Mesenchymal stem cell (in vitro differentiated cells and primary cell): ENCODE data around the gene ZNF248.
"Not testable (repeated sequence)": the region's sequence is repeated elsewhere in the genome, so short reads cannot be mapped to it uniquely, and the experiment has no call there.

Source experiments
- DNase-seq: peaks from one replicate; pipeline ENCODE4 v3.0.0-alpha.2; 2013
- H2AFZ ChIP-seq: one replicate; pipeline ENCODE4 v1.6.1; 2013; ENCODE audit warnings: low read depth, mild to moderate bottlenecking, control low read depth, inconsistent platforms, low read length, moderate library complexity
- H2AK5ac ChIP-seq: 2 replicates; pipeline ENCODE4 v1.6.1; 2013; ENCODE audit warnings: low read length, moderate library complexity, mild to moderate bottlenecking, inconsistent platforms; ENCODE audit not compliant: severe bottlenecking
- H2BK120ac ChIP-seq: one replicate; pipeline ENCODE4 v1.6.1; 2013; ENCODE audit warnings: low read depth, mild to moderate bottlenecking, inconsistent platforms, low read length, moderate library complexity
- H2BK12ac ChIP-seq, 2 experiments: one replicate each; pipeline ENCODE4 v1.6.1; 2013; ENCODE audit warnings: inconsistent platforms in 2 of 2, low read length in 2 of 2, mild to moderate bottlenecking in 2 of 2, moderate library complexity in 2 of 2, control low read depth in 1 of 2
- H2BK15ac ChIP-seq: one replicate; pipeline ENCODE4 v1.6.1; 2013; ENCODE audit warnings: mild to moderate bottlenecking, low read depth, inconsistent platforms; ENCODE audit not compliant: poor library complexity, severe bottlenecking
- H2BK5ac ChIP-seq: 2 replicates; pipeline ENCODE4 v1.6.1; 2013; ENCODE audit warnings: low read depth, mild to moderate bottlenecking, low read length, control low read depth, inconsistent platforms; ENCODE audit not compliant: poor library complexity, severe bottlenecking
- H3K14ac ChIP-seq, 2 experiments: one replicate each; pipeline ENCODE4 v1.6.1; 2013; ENCODE audit warnings: inconsistent platforms in 2 of 2, low read length in 2 of 2, control low read depth in 1 of 2, mild to moderate bottlenecking in 1 of 2, moderate library complexity in 1 of 2
- H3K18ac ChIP-seq, 2 experiments: one replicate each; pipeline ENCODE4 v1.6.1; 2013; ENCODE audit warnings: inconsistent platforms in 2 of 2, low read length in 2 of 2, control low read depth in 1 of 2, low read depth in 1 of 2, mild to moderate bottlenecking in 1 of 2
- H3K23ac ChIP-seq, 2 experiments: one replicate each; pipeline ENCODE4 v1.6.1; 2013; ENCODE audit warnings: inconsistent platforms in 2 of 2, low read length in 2 of 2, mild to moderate bottlenecking in 2 of 2, moderate library complexity in 2 of 2, control low read depth in 1 of 2
- H3K27ac ChIP-seq: 2 replicates; pipeline ENCODE4 v1.5.1; 2013; ENCODE audit warnings: mild to moderate bottlenecking, moderate library complexity, low read length, control low read depth, inconsistent platforms; ENCODE audit not compliant: poor library complexity, severe bottlenecking
- H3K27me3 ChIP-seq, 2 experiments: 2 replicates each; pipeline versions ENCODE4 v1.6.1 to v1.7.0; 2013; ENCODE audit warnings: low read length in 2 of 2, mild to moderate bottlenecking in 2 of 2, moderate library complexity in 2 of 2, control low read depth in 1 of 2, inconsistent platforms in 1 of 2; ENCODE audit not compliant: control insufficient read depth in 1 of 2, insufficient read depth in 1 of 2
- H3K36me3 ChIP-seq, 2 experiments: 2 replicates each; pipeline versions ENCODE4 v1.6.1 to v1.7.0; 2013; ENCODE audit warnings: low read length in 2 of 2, control low read depth in 1 of 2, inconsistent platforms in 1 of 2, low read depth in 1 of 2, mild to moderate bottlenecking in 1 of 2; ENCODE audit not compliant: insufficient read depth in 2 of 2, control insufficient read depth in 1 of 2
- H3K4ac ChIP-seq, 2 experiments: one replicate each; pipeline ENCODE4 v1.6.1; 2013; ENCODE audit warnings: inconsistent platforms in 2 of 2, low read length in 2 of 2, mild to moderate bottlenecking in 2 of 2, moderate library complexity in 2 of 2, control low read depth in 1 of 2, low read depth in 1 of 2
- H3K4me1 ChIP-seq: 2 replicates; pipeline ENCODE4 v1.6.1; 2013; ENCODE audit warnings: low read depth, low read length, control low read depth; ENCODE audit not compliant: control insufficient read depth, insufficient read depth
- H3K4me2 ChIP-seq: 2 replicates; pipeline ENCODE4 v1.6.1; 2013; ENCODE audit warnings: low read length, mild to moderate bottlenecking, inconsistent platforms; ENCODE audit not compliant: poor library complexity, severe bottlenecking
- H3K4me3 ChIP-seq, 2 experiments: 2 replicates each; pipeline versions ENCODE4 v1.5.1 to v1.7.0; 2013; ENCODE audit warnings: low read length in 2 of 2, mild to moderate bottlenecking in 2 of 2, control low read depth in 1 of 2, low read depth in 1 of 2; ENCODE audit not compliant: insufficient read depth in 1 of 2
- H3K79me1 ChIP-seq: replicated peaks from 2 replicates; pipeline ENCODE4 v1.6.1; 2013; ENCODE audit warnings: mild to moderate bottlenecking, control low read depth, low read length, inconsistent platforms; ENCODE audit not compliant: poor library complexity, severe bottlenecking
- H3K9ac ChIP-seq: 2 replicates; pipeline ENCODE4 v1.7.0; 2013; ENCODE audit warnings: mild to moderate bottlenecking, low read length, moderate library complexity
- H3K9me3 ChIP-seq: 2 replicates; pipeline ENCODE4 v1.7.0; 2013; ENCODE audit warnings: mild to moderate bottlenecking, low read length; ENCODE audit not compliant: control insufficient read depth
- H4K8ac ChIP-seq: one replicate; pipeline ENCODE4 v1.6.1; 2013; ENCODE audit warnings: inconsistent platforms, mild to moderate bottlenecking, low read length, moderate library complexity
- H4K91ac ChIP-seq: one replicate; pipeline ENCODE4 v1.6.1; 2013; ENCODE audit warnings: mild to moderate bottlenecking, low read length, inconsistent platforms
- WGBS: methylation state at CpG from one replicate; pipeline ENCODE4 v1.1.7; 2013; ENCODE audit warnings: mixed read lengths; 5-methylcytosine and 5-hydroxymethylcytosine counted together

ZNF248 gene

GRCh38 chr10:37741831-37742230 is 115.6 kb downstream of the ZNF248 start:
- Histone ChIP-seq H2BK5ac (no peak overlapping the region), H2AK5ac (no peak overlapping the region), H3K27ac (no peak overlapping the region), H2AFZ (no peak overlapping the region), H3K9me3 (no peaks in the 10 kb centered on the region), H3K4ac (no peak overlapping the region), H3K9ac (no peak overlapping the region), H3K36me3 (no peaks in the 10 kb centered on the region), H3K14ac (no peak overlapping the region), H2BK12ac (no peak overlapping the region), H2BK15ac (no peak overlapping the region), H3K27me3 (no peaks in the 10 kb centered on the region), H3K4me1 (no peaks in the 10 kb centered on the region), H2BK120ac (no peak overlapping the region), H3K4me3 (no peak overlapping the region), H3K4me2 (no peak overlapping the region), H3K79me1 (no peaks in the 10 kb centered on the region), H4K91ac (no peak overlapping the region), H3K23ac (no peak overlapping the region), H3K18ac (no peak overlapping the region), H4K8ac (no peak overlapping the region)
- WGBS = 78% methylated on average over 1 of the region's 5 CpGs
- no peak for DNase-seq

- no peak overlapping the region for H2BK12ac ChIP-seq
- WGBS = 80% methylated on average over 3 of the region's 3 CpGs
- H3K18ac ChIP-seq = no peak overlapping the region
Measured at GRCh38 chr10:37739181-37739580, 118.2 kb downstream of the ZNF248 start.

GRCh38 chr10:37738241-37738640 is 119.2 kb downstream of the ZNF248 start:
- not testable (repeated sequence) for H3K18ac ChIP-seq, H3K36me3 ChIP-seq, H3K4me1 ChIP-seq, H4K8ac ChIP-seq, H3K4ac ChIP-seq, H2BK12ac ChIP-seq, H3K4me2 ChIP-seq, H3K27me3 ChIP-seq, H3K9me3 ChIP-seq, H2AFZ ChIP-seq, H2BK15ac ChIP-seq, H2AK5ac ChIP-seq, H2BK5ac ChIP-seq, H3K4me3 ChIP-seq, H3K14ac ChIP-seq, DNase-seq, H3K23ac ChIP-seq, H2BK120ac ChIP-seq, H3K27ac ChIP-seq, H3K79me1 ChIP-seq, H3K9ac ChIP-seq, H4K91ac ChIP-seq
- 86% methylated on average over 16 of the region's 16 CpGs for WGBS

More at GRCh38 chr10:37739181-37739580, 118.2 kb downstream of the ZNF248 start:
- Histone ChIP-seq H2BK120ac (no peak overlapping the region), H3K4ac (no peak overlapping the region), H3K27ac (no peak overlapping the region), H2AFZ (no peak overlapping the region), H3K9ac (no peak overlapping the region), H3K4me2 (no peak overlapping the region), H3K4me1 (no peaks in the 10 kb centered on the region), H3K27me3 (no peaks in the 10 kb centered on the region), H3K79me1 (no peaks in the 10 kb centered on the region), H3K14ac (no peak overlapping the region), H2BK15ac (no peak overlapping the region), H2AK5ac (no peak overlapping the region), H2BK5ac (no peak overlapping the region), H4K91ac (no peak overlapping the region), H3K36me3 (no peaks in the 10 kb centered on the region), H3K9me3 (no peaks in the 10 kb centered on the region), H3K23ac (no peak overlapping the region), H3K4me3 (no peak overlapping the region), H4K8ac (no peak overlapping the region)
- DNase-seq = no peak

GRCh38 chr10:37737336-37737735 is 120.1 kb downstream of the ZNF248 start:
- H3K4ac ChIP-seq = no peak overlapping the region

More at GRCh38 chr10:37737336-37737735, 120.1 kb downstream of the ZNF248 start:
- Histone ChIP-seq H3K27me3 (no peaks in the 10 kb centered on the region), H2AK5ac (no peak overlapping the region), H3K9ac (no peak overlapping the region), H3K14ac (no peak overlapping the region), H2BK120ac (no peak overlapping the region), H3K18ac (no peak overlapping the region), H3K36me3 (no peaks in the 10 kb centered on the region), H3K4me2 (no peak overlapping the region), H3K23ac (no peak overlapping the region), H2BK5ac (no peak overlapping the region), H3K4me1 (no peaks in the 10 kb centered on the region), H3K27ac (no peak overlapping the region), H4K8ac (no peak overlapping the region), H2BK15ac (no peak overlapping the region), H3K9me3 (no peaks in the 10 kb centered on the region), H2AFZ (no peak overlapping the region), H2BK12ac (no peak overlapping the region), H4K91ac (no peak overlapping the region), H3K79me1 (no peaks in the 10 kb centered on the region), H3K4me3 (no peak overlapping the region)
- WGBS = 74% methylated on average over 15 of the region's 15 CpGs
- no peak for DNase-seq
